HepG2 (cell line): ENCODE data around the gene BHLHE41. TPM values are rescaled to one million over a fixed set of nuclear protein-coding genes. Genes with fewer than 3 reads are reported as not detected.

Experiments used
- ATAC-seq: fragments of 200-7000 bp; cut with Tn5 transposase; 3 replicates; pipeline ENCODE4 v1.9.1; 2020; ENCODE audit warnings: mild to moderate bottlenecking, moderate library complexity
- BruUV-seq: library from RNA; stranded (reverse); fragments of 400-500 nt; replicated peaks from 2 replicates; lab custom pipeline; 2021; lab: Mats Ljungman, UMichigan
- CTCF ChIA-PET: fragments of 300-600 bp; formaldehyde crosslinking; extraction: SDS; loops from one replicate; lab custom pipeline; 2021; ENCODE audit warnings: low total read pairs, inconsistent platforms, low intra/inter-chr PET ratio; lab: Yijun Ruan, JAX
- POLR2A ChIA-PET: fragments of 350-600 bp; sonication (Branson Sonifier 250); formaldehyde crosslinking; loops from one replicate; lab custom pipeline; 2020; ENCODE audit warnings: antibody characterized with exemption, inconsistent platforms; lab: Yijun Ruan, JAX
- DNase-seq: peaks from one replicate; pipeline ENCODE4 v3.0.0-alpha.2; 2015; ENCODE audit warnings: low spot score
- FAIRE-seq: peaks from 3 replicates; lab custom pipeline; 2011; peaks lifted over from hg19 to GRCh38; lab: Jason Lieb, UNC
- H2AFZ ChIP-seq: one replicate; pipeline ENCODE4 v1.6.1; 2011; ENCODE audit warnings: low read length, inconsistent platforms
- H3K27ac ChIP-seq: fragments of 300-600 bp; 3 replicates; pipeline ENCODE4 v1.8.0; 2011; ENCODE audit warnings: mixed run types, mild to moderate bottlenecking, mixed read lengths, low read length, inconsistent platforms; ENCODE audit not compliant: insufficient read depth; ENCODE audit errors: extremely low read length
- H3K27me3 ChIP-seq, 2 experiments: fragments of 200-600 bp in 1 of 2; 2 replicates in 1 of 2; 3 replicates in 1 of 2; pipeline versions ENCODE4 v1.6.0 to v1.8.0; 2011; ENCODE audit warnings: low read length in 2 of 2, mild to moderate bottlenecking in 2 of 2, moderate library complexity in 2 of 2, inconsistent platforms in 1 of 2; ENCODE audit not compliant: insufficient read depth in 2 of 2, control insufficient read depth in 1 of 2
- H3K36me3 ChIP-seq, 2 experiments: fragments of 200-600 bp in 1 of 2; replicated peaks in 1 of 2; 2 replicates in 1 of 2; 3 replicates in 1 of 2; pipeline versions ENCODE4 v1.5.1 to v1.8.0; 2011; ENCODE audit warnings: low read length in 2 of 2, inconsistent platforms in 1 of 2; ENCODE audit not compliant: insufficient read depth in 2 of 2, control insufficient read depth in 1 of 2
- H3K4me1 ChIP-seq: 2 replicates; pipeline ENCODE4 v1.5.1; 2012; ENCODE audit warnings: low read length, inconsistent platforms; ENCODE audit not compliant: insufficient read depth
- H3K4me2 ChIP-seq: 2 replicates; pipeline ENCODE4 v1.6.0; 2011; ENCODE audit warnings: low read depth, low read length, inconsistent platforms
- H3K4me3 ChIP-seq, 3 experiments: fragments of 200-600 bp in 1 of 3; sonication (generic), shearing (Covaris generic) in 1 of 3; replicated peaks in 1 of 3; 2 replicates each; pipeline ENCODE4 v1.5.1; 2011 to 2016; ENCODE audit warnings: low read length in 3 of 3, inconsistent platforms in 2 of 3, low read depth in 2 of 3, mild to moderate bottlenecking in 2 of 3, control low read depth in 1 of 3, mixed read lengths in 1 of 3; ENCODE audit not compliant: insufficient read depth in 1 of 3
- H3K79me2 ChIP-seq: one replicate; pipeline ENCODE4 v1.6.1; 2011; ENCODE audit warnings: low read length, inconsistent platforms; ENCODE audit not compliant: insufficient read depth
- H3K9ac ChIP-seq: 2 replicates; pipeline ENCODE4 v1.6.0; 2011; ENCODE audit warnings: mild to moderate bottlenecking, low read depth, low read length, inconsistent platforms; ENCODE audit not compliant: insufficient read depth
- H3K9me3 ChIP-seq: 2 replicates; pipeline ENCODE4 v1.5.1; 2012; ENCODE audit warnings: mild to moderate bottlenecking, low read length
- H4K20me1 ChIP-seq: 2 replicates; pipeline ENCODE4 v1.6.0; 2011; ENCODE audit warnings: inconsistent platforms, mild to moderate bottlenecking, low read length, moderate library complexity; ENCODE audit not compliant: insufficient read depth
- DRAP1 ChIP-seq: IDR thresholded peaks from 2 replicates; pipeline ENCODE4 v1.6.1; 2016; ENCODE audit warnings: missing genetic modification reagents, missing compliant biosample characterization
- E2F5 ChIP-seq: sonication (generic); formaldehyde crosslinking; conservative IDR thresholded peaks from 2 replicates; pipeline ENCODE4 v1.4.0; 2020; ENCODE audit warnings: missing genetic modification reagents
- GTF2F1 ChIP-seq: fragments of 150-350 bp; IDR thresholded peaks from 2 replicates; pipeline ENCODE4 v1.6.1; 2014; ENCODE audit warnings: low read length
- MAF1 ChIP-seq: sonication (generic); formaldehyde crosslinking; IDR thresholded peaks from 2 replicates; pipeline ENCODE4 v1.5.0; 2020; ENCODE audit warnings: missing genetic modification reagents, borderline replicate concordance
- POGZ ChIP-seq: sonication (generic); formaldehyde crosslinking; IDR thresholded peaks from 2 replicates; pipeline ENCODE4 v1.4.0; 2020; ENCODE audit warnings: mild to moderate bottlenecking, missing genetic modification reagents
- SOX5 ChIP-seq: IDR thresholded peaks from 2 replicates; pipeline ENCODE4 v1.6.1; 2016; ENCODE audit warnings: borderline replicate concordance
- TFAP4 ChIP-seq: sonication (generic); IDR thresholded peaks from 2 replicates; pipeline ENCODE4 v1.6.1; 2016; ENCODE audit warnings: low read depth, borderline replicate concordance
- THAP8 ChIP-seq: sonication (generic); formaldehyde crosslinking; IDR thresholded peaks from 2 replicates; pipeline ENCODE4 v1.5.1; 2020; ENCODE audit warnings: missing genetic modification reagents, mild to moderate bottlenecking, borderline replicate concordance
- YY1 ChIP-seq: IDR thresholded peaks from 2 replicates; pipeline ENCODE4 v1.6.1; 2011; ENCODE audit warnings: low read length, low read depth, moderate library complexity, mild to moderate bottlenecking; ENCODE audit not compliant: insufficient read depth, insufficient replicate concordance
- ZBTB42 ChIP-seq: sonication (generic); formaldehyde crosslinking; IDR thresholded peaks from 2 replicates; pipeline ENCODE4 v1.5.0; 2020; ENCODE audit warnings: mild to moderate bottlenecking, missing genetic modification reagents
- ZNF205 ChIP-seq: IDR thresholded peaks from 2 replicates; pipeline ENCODE4 v1.6.1; 2018; ENCODE audit warnings: missing biosample characterization, missing genetic modification reagents
- ZNF253 ChIP-seq: sonication (generic); formaldehyde crosslinking; IDR thresholded peaks from 2 replicates; pipeline ENCODE4 v1.8.0; 2022; ENCODE audit warnings: mild to moderate bottlenecking, missing genetic modification reagents, borderline replicate concordance
- ZNF281 ChIP-seq: sonication (generic); formaldehyde crosslinking; IDR thresholded peaks from 2 replicates; pipeline ENCODE4 v1.4.0; 2020; ENCODE audit warnings: missing genetic modification reagents, borderline replicate concordance
- ZNF761 ChIP-seq: sonication (generic); formaldehyde crosslinking; conservative IDR thresholded peaks from 2 replicates; pipeline ENCODE4 v1.4.0; 2020; ENCODE audit warnings: mild to moderate bottlenecking, missing genetic modification reagents
- ZNF784 ChIP-seq: sonication (generic); formaldehyde crosslinking; IDR thresholded peaks from 2 replicates; pipeline ENCODE4 v1.5.1; 2020; ENCODE audit warnings: missing genetic modification reagents, mild to moderate bottlenecking, borderline replicate concordance
- WGBS: methylation state at CpG from one replicate; pipeline ENCODE4 v1.1.6; 2017; ENCODE audit warnings: low lambda C conversion rate; 5-methylcytosine and 5-hydroxymethylcytosine counted together
- in situ Hi-C: cut with HindIII; loops from 2 replicates; pipeline ENCODE4 v1.10.0; 2017; ENCODE audit warnings: low pct_unique_long_range_greater_than_20kb; ENCODE audit not compliant: extremely low pct_ligation_motif_present
- intact Hi-C: fragments of 100-400 bp; cut with micrococcal nuclease; formaldehyde crosslinking; loops from one replicate; pipeline ENCODE4 v1.10.0; 2022; ENCODE audit not compliant: unreplicated experiment
- polyA plus RNA-seq, 8 experiments: library from polyadenylated mRNA; depleted of rRNA in 3 of 8; stranded (reverse) in 7 of 8; unstranded in 1 of 8; fragments of >200 nt; fragmentation: Illumina TruSeq in 4 of 8; extraction: Trizol in 4 of 8; gene quantifications; 2 replicates each; pipeline versions ENCODE4 v1.2.1 to v1.2.3, GENCODE V29; 2011 to 2016; ENCODE audit warnings: low read depth in 4 of 8, missing spikeins in 1 of 8, mixed read lengths in 1 of 8; ENCODE audit not compliant: insufficient read depth in 1 of 8
- total RNA-seq, 5 experiments: library from RNA; depleted of rRNA; stranded (reverse); fragments of >200 nt; fragmentation: Illumina TruSeq; extraction: Trizol; gene quantifications; 2 replicates each; pipeline ENCODE4 v1.2.3, GENCODE V29; 2016; ENCODE audit warnings: low read depth in 1 of 5

The BHLHE41 gene
- total and polyA plus RNA-seq, 2 of the 13 experiments (the other 11 are each of a cell fraction or from before 2014, with no cell fraction given), result 0.03 TPM; not detected in 1

GRCh38 chr12:26080911-26081310 lies 43.9 kb downstream of the BHLHE41 start:
- POLR2A ChIA-PET, result no interaction called here
- CTCF ChIA-PET, result no interaction called here
- intact Hi-C loops, result no loop called here
- no peaks in the 10 kb centered on the region for H4K20me1 ChIP-seq
- BruUV-seq, result no TSS peak
- in situ Hi-C loops, result no loop called here
- H2AFZ ChIP-seq, result no peak overlapping the region
- whole genome bisulfite sequencing, result 5% methylated on average over 1 of the region's 1 CpG
- no peak for TF ChIP-seq THAP8 (CRISPR knock-in tag)
- no peak for TF ChIP-seq POGZ (CRISPR knock-in tag)
- no peak for TF ChIP-seq ZNF761
- TF ChIP-seq E2F5, result no peak
- TF ChIP-seq ZBTB42 (CRISPR knock-in tag), result no peak
- no peak for TF ChIP-seq YY1
- no peak for TF ChIP-seq ZNF205 (CRISPR knock-in tag)
- no peak for TF ChIP-seq MAF1
- no peak for TF ChIP-seq SOX5 (CRISPR knock-in tag)
- TF ChIP-seq ZNF281, result no peak
- TF ChIP-seq GTF2F1, result no peak
- TF ChIP-seq DRAP1 (CRISPR knock-in tag), result no peak
- TF ChIP-seq ZNF253 (CRISPR knock-in tag), result no peak
- no peak for TF ChIP-seq TFAP4
- TF ChIP-seq ZNF784 (CRISPR knock-in tag), result no peak
- no peak overlapping the region for H3K27ac ChIP-seq
- H3K36me3 ChIP-seq, result no peaks in the 10 kb centered on the region
- H3K4me2 ChIP-seq, result no peak overlapping the region
- H3K9ac ChIP-seq, result no peak overlapping the region
- no peak for ATAC-seq
- DNase-seq, result no peak
- no peaks in the 10 kb centered on the region for H3K79me2 ChIP-seq
- FAIRE-seq, result no peak
- no peaks in the 10 kb centered on the region for H3K9me3 ChIP-seq
- H3K4me3 ChIP-seq, result no peak overlapping the region
- no peaks in the 10 kb centered on the region for H3K27me3 ChIP-seq
- H3K4me1 ChIP-seq, result no peaks in the 10 kb centered on the region
